ENCODE measurements around the gene GRIK3. TPM values are rescaled to one million over a fixed set of nuclear protein-coding genes. Genes with fewer than 3 reads are reported as not detected.
"Not testable (repeated sequence)": the region's sequence is repeated elsewhere in the genome, so short reads cannot be mapped to it uniquely, and the experiment has no call there.

Gene GRIK3
- total RNA-seq, 1 donor, result under 0.01 TPM

- Histone ChIP-seq H3K4me3 (ENCODE audit: low read length) (no peak overlapping the region), H3K9me3 (ENCODE audit: low read depth, low read length) (no peaks in the 10 kb centered on the region), H3K4me1 (ENCODE audit: insufficient read depth, low read length) (no peaks in the 10 kb centered on the region), H3K27me3 (ENCODE audit: insufficient read depth, low read length) (no peaks in the 10 kb centered on the region)
These were observed 96.9 kb downstream of the GRIK3 start for GRCh38 chr1:36937371-36937770.

- Histone ChIP-seq H3K4me1 (ENCODE audit: insufficient read depth, low read length) (no peaks in the 10 kb centered on the region), H3K9me3 (ENCODE audit: low read depth, low read length) (no peaks in the 10 kb centered on the region), H3K4me3 (ENCODE audit: low read length) (no peak overlapping the region), H3K27me3 (ENCODE audit: insufficient read depth, low read length) (no peaks in the 10 kb centered on the region)
These were observed 100.3 kb downstream of the GRIK3 start for GRCh38 chr1:36934061-36934460.

GRCh38 chr1:36927826-36928225 is 106.5 kb downstream of the GRIK3 start:
- no peaks in the 10 kb centered on the region for H3K27me3 ChIP-seq (ENCODE audit: insufficient read depth, low read length)
- H3K4me1 ChIP-seq (ENCODE audit: insufficient read depth, low read length), result no peaks in the 10 kb centered on the region
- no peaks in the 10 kb centered on the region for H3K9me3 ChIP-seq (ENCODE audit: low read depth, low read length)
- no peak overlapping the region for H3K4me3 ChIP-seq (ENCODE audit: low read length)

GRCh38 chr1:36925251-36925650 is 109.1 kb downstream of the GRIK3 start:
- H3K4me1 ChIP-seq (ENCODE audit: insufficient read depth, low read length), result no peaks in the 10 kb centered on the region
- H3K27me3 ChIP-seq (ENCODE audit: insufficient read depth, low read length), result no peaks in the 10 kb centered on the region
- H3K9me3 ChIP-seq (ENCODE audit: low read depth, low read length), result no peaks in the 10 kb centered on the region
- no peak overlapping the region for H3K4me3 ChIP-seq (ENCODE audit: low read length)

GRCh38 chr1:36924282-36924811 is 110.0 kb downstream of the GRIK3 start:
- Histone ChIP-seq H3K4me3 (ENCODE audit: low read length) (no peak overlapping the region), H3K4me1 (ENCODE audit: insufficient read depth, low read length) (no peaks in the 10 kb centered on the region), H3K27me3 (ENCODE audit: insufficient read depth, low read length) (no peaks in the 10 kb centered on the region), H3K9me3 (ENCODE audit: low read depth, low read length) (no peaks in the 10 kb centered on the region)

GRCh38 chr1:36922593-36923426 is 111.5 kb downstream of the GRIK3 start:
- H3K9me3 ChIP-seq (ENCODE audit: low read depth, low read length), result no peaks in the 10 kb centered on the region
- no peaks in the 10 kb centered on the region for H3K27me3 ChIP-seq (ENCODE audit: insufficient read depth, low read length)
- no peaks in the 10 kb centered on the region for H3K4me1 ChIP-seq (ENCODE audit: insufficient read depth, low read length)
- H3K4me3 ChIP-seq (ENCODE audit: low read length), result no peak overlapping the region

GRCh38 chr1:36922071-36922470 is 112.2 kb downstream of the GRIK3 start:
- H3K9me3 ChIP-seq (ENCODE audit: low read depth, low read length), result no peaks in the 10 kb centered on the region
- H3K4me1 ChIP-seq (ENCODE audit: insufficient read depth, low read length), result no peaks in the 10 kb centered on the region
- H3K4me3 ChIP-seq (ENCODE audit: low read length), result no peak overlapping the region
- no peaks in the 10 kb centered on the region for H3K27me3 ChIP-seq (ENCODE audit: insufficient read depth, low read length)

GRCh38 chr1:36920801-36921405 is 113.4 kb downstream of the GRIK3 start:
- Histone ChIP-seq H3K27me3 (ENCODE audit: insufficient read depth, low read length) (no peaks in the 10 kb centered on the region), H3K9me3 (ENCODE audit: low read depth, low read length) (no peaks in the 10 kb centered on the region), H3K4me3 (ENCODE audit: low read length) (no peak overlapping the region), H3K4me1 (ENCODE audit: insufficient read depth, low read length) (no peaks in the 10 kb centered on the region)

GRCh38 chr1:36920371-36920770 is 113.9 kb downstream of the GRIK3 start:
- H3K9me3 ChIP-seq (ENCODE audit: low read depth, low read length), result no peaks in the 10 kb centered on the region
- H3K27me3 ChIP-seq (ENCODE audit: insufficient read depth, low read length), result no peaks in the 10 kb centered on the region
- no peaks in the 10 kb centered on the region for H3K4me1 ChIP-seq (ENCODE audit: insufficient read depth, low read length)
- no peak overlapping the region for H3K4me3 ChIP-seq (ENCODE audit: low read length)

GRCh38 chr1:36919491-36920145 is 114.7 kb downstream of the GRIK3 start:
- Histone ChIP-seq H3K27me3 (ENCODE audit: insufficient read depth, low read length) (no peaks in the 10 kb centered on the region), H3K4me3 (ENCODE audit: low read length) (no peak overlapping the region), H3K4me1 (ENCODE audit: insufficient read depth, low read length) (no peaks in the 10 kb centered on the region), H3K9me3 (ENCODE audit: low read depth, low read length) (no peaks in the 10 kb centered on the region)

- H3K27me3 ChIP-seq (ENCODE audit: insufficient read depth, low read length), result no peaks in the 10 kb centered on the region
- no peak overlapping the region for H3K4me3 ChIP-seq (ENCODE audit: low read length)
- no peaks in the 10 kb centered on the region for H3K9me3 ChIP-seq (ENCODE audit: low read depth, low read length)
- no peaks in the 10 kb centered on the region for H3K4me1 ChIP-seq (ENCODE audit: insufficient read depth, low read length)
These were observed 115.7 kb downstream of the GRIK3 start for GRCh38 chr1:36918604-36919003.

- not testable (repeated sequence) for H3K9me3 ChIP-seq (ENCODE audit: low read depth, low read length); H3K4me1 ChIP-seq (ENCODE audit: insufficient read depth, low read length); H3K4me3 ChIP-seq (ENCODE audit: low read length); H3K27me3 ChIP-seq (ENCODE audit: insufficient read depth, low read length)
These were observed 117.8 kb downstream of the GRIK3 start for GRCh38 chr1:36916542-36916941.

GRCh38 chr1:36913484-36914060 is 120.7 kb downstream of the GRIK3 start:
- H3K9me3 ChIP-seq (ENCODE audit: low read depth, low read length), result no peaks in the 10 kb centered on the region
- no peak overlapping the region for H3K4me3 ChIP-seq (ENCODE audit: low read length)
- no peaks in the 10 kb centered on the region for H3K27me3 ChIP-seq (ENCODE audit: insufficient read depth, low read length)
- H3K4me1 ChIP-seq (ENCODE audit: insufficient read depth, low read length), result no peaks in the 10 kb centered on the region

- H3K27me3 ChIP-seq (ENCODE audit: insufficient read depth, low read length), result no peaks in the 10 kb centered on the region
- H3K4me3 ChIP-seq (ENCODE audit: low read length), result no peak overlapping the region
- no peaks in the 10 kb centered on the region for H3K9me3 ChIP-seq (ENCODE audit: low read depth, low read length)
- no peaks in the 10 kb centered on the region for H3K4me1 ChIP-seq (ENCODE audit: insufficient read depth, low read length)
These were observed 121.3 kb downstream of the GRIK3 start for GRCh38 chr1:36913016-36913415.

- Histone ChIP-seq H3K9me3 (ENCODE audit: low read depth, low read length) (no peaks in the 10 kb centered on the region), H3K4me1 (ENCODE audit: insufficient read depth, low read length) (no peaks in the 10 kb centered on the region), H3K4me3 (ENCODE audit: low read length) (no peak overlapping the region), H3K27me3 (ENCODE audit: insufficient read depth, low read length) (no peaks in the 10 kb centered on the region)
These were observed 121.9 kb downstream of the GRIK3 start for GRCh38 chr1:36912365-36912865.
